ENCODE results near the gene NECTIN1. TPM values are rescaled to one million over a fixed set of nuclear protein-coding genes. Genes with fewer than 3 reads are reported as not detected.

The NECTIN1 gene
- total RNA-seq, 1 experiment from 2014 or later: 19.9 TPM

DNA sequence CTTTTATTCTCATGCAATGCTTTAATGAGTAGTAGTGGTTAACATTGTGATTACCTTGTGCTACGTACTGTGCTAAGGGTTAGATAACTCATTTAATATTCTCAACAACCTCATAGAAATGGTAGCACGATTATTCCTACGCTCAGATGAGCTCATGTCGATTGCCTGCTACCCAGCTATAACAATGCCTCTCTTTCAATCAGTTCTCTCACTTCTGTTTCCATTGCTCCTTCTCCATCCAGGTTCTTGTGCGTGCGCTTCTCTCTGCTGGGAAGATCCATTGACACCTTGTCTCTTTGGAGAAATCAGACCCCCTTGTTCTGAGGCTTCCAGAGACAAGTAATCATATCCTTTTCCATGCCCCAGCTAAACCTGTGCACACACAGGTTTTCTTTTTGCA is 120.8 kb downstream of the NECTIN1 start:
- BruUV-seq (replicated peaks): no TSS peak
- no peaks in the 10 kb centered on the region for H3K4me1 ChIP-seq (ENCODE audit: insufficient read depth, low read length)
- H4K20me1 ChIP-seq (ENCODE audit: low read length): no peaks in the 10 kb centered on the region
- H3K79me2 ChIP-seq (ENCODE audit: low read length): no peaks in the 10 kb centered on the region
- ATAC-seq: no peak
- no peaks in the 10 kb centered on the region for H3K36me3 ChIP-seq (ENCODE audit: low read depth, low read length)
- DNase-seq: no peak
- TF ChIP-seq EZH2phosphoT487 (IDR thresholded peaks at IDR 0.05; ENCODE audit: borderline replicate concordance, low read length) (no peak), EZH2 (IDR thresholded peaks at IDR 0.05; ENCODE audit: low read length, unreplicated experiment) (no peak)
- TF ChIP-seq, protein P1, sequence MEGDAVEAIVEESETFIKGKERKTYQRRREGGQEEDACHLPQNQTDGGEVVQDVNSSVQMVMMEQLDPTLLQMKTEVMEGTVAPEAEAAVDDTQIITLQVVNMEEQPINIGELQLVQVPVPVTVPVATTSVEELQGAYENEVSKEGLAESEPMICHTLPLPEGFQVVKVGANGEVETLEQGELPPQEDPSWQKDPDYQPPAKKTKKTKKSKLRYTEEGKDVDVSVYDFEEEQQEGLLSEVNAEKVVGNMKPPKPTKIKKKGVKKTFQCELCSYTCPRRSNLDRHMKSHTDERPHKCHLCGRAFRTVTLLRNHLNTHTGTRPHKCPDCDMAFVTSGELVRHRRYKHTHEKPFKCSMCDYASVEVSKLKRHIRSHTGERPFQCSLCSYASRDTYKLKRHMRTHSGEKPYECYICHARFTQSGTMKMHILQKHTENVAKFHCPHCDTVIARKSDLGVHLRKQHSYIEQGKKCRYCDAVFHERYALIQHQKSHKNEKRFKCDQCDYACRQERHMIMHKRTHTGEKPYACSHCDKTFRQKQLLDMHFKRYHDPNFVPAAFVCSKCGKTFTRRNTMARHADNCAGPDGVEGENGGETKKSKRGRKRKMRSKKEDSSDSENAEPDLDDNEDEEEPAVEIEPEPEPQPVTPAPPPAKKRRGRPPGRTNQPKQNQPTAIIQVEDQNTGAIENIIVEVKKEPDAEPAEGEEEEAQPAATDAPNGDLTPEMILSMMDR (conservative IDR thresholded peaks at IDR 0.05; ENCODE audit: low read depth, low read length): no peak
- H3F3A ChIP-seq (ENCODE audit: low read length, unreplicated experiment): no peaks in the 10 kb centered on the region
- H3K27me3 ChIP-seq (ENCODE audit: low read length): no peaks in the 10 kb centered on the region
- CTCF ChIA-PET: no interaction called here
- no peak overlapping the region for H2AFZ ChIP-seq (ENCODE audit: low read length)
- no peak overlapping the region for H3K9ac ChIP-seq (ENCODE audit: low read length)
- intact Hi-C loops (cut with micrococcal nuclease): no loop called here
- POLR2A ChIA-PET (ENCODE audit: unreplicated experiment): no interaction called here
- no peak overlapping the region for H3K27ac ChIP-seq (ENCODE audit: low read length)
- H3K4me2 ChIP-seq (ENCODE audit: low read length): no peak overlapping the region
- no peaks in the 10 kb centered on the region for H3K9me3 ChIP-seq (ENCODE audit: low read length)
- no peaks in the 10 kb centered on the region for H3K9me2 ChIP-seq (replicated peaks; ENCODE audit: low read length)
- H3K4me3 ChIP-seq (ENCODE audit: low read length): no peak overlapping the region

DNA sequence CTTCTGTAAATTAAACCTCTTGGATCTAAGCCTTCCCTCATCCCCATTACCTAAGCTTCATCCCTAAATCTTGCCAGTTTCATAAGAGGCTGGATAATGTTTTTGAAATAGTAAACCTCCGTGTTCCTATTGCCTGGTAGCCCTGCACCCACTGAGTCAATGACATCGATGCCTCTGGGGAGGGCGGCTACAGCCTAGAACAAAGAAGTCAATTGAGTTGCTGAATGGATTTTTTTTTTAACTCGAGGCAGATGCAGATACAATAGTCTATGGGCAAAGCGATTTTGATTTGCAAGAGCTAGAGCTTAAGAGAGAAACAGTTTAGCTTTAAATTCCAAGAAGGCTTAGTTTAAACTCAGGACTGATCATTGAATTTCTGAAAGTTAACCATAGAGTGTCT is 121.3 kb downstream of the NECTIN1 start:
- H4K20me1 ChIP-seq (ENCODE audit: low read length): no peaks in the 10 kb centered on the region
- H3K4me2 ChIP-seq (ENCODE audit: low read length): no peak overlapping the region
- ATAC-seq: no peak
- no peaks in the 10 kb centered on the region for H3K27me3 ChIP-seq (ENCODE audit: low read length)
- H3K9me2 ChIP-seq (replicated peaks; ENCODE audit: low read length): no peaks in the 10 kb centered on the region
- H3K9ac ChIP-seq (ENCODE audit: low read length): no peak overlapping the region
- no peaks in the 10 kb centered on the region for H3K36me3 ChIP-seq (ENCODE audit: low read depth, low read length)
- BruUV-seq (replicated peaks): no TSS peak
- ChIA-PET POLR2A (ENCODE audit: unreplicated experiment) (no interaction called here), CTCF (no interaction called here)
- intact Hi-C loops (cut with micrococcal nuclease): no loop called here
- no peaks in the 10 kb centered on the region for H3K4me1 ChIP-seq (ENCODE audit: insufficient read depth, low read length)
- H3K9me3 ChIP-seq (ENCODE audit: low read length): no peaks in the 10 kb centered on the region
- no peak overlapping the region for H3K4me3 ChIP-seq (ENCODE audit: low read length)
- H2AFZ ChIP-seq (ENCODE audit: low read length): no peak overlapping the region
- TF ChIP-seq, protein P1 (conservative IDR thresholded peaks at IDR 0.05; ENCODE audit: low read depth, low read length): no peak
- TF ChIP-seq EZH2phosphoT487 (IDR thresholded peaks at IDR 0.05; ENCODE audit: borderline replicate concordance, low read length) (no peak), EZH2 (IDR thresholded peaks at IDR 0.05; ENCODE audit: low read length, unreplicated experiment) (no peak)
- H3F3A ChIP-seq (ENCODE audit: low read length, unreplicated experiment): no peaks in the 10 kb centered on the region
- no peak for DNase-seq
- H3K27ac ChIP-seq (ENCODE audit: low read length): no peak overlapping the region
- H3K79me2 ChIP-seq (ENCODE audit: low read length): no peaks in the 10 kb centered on the region

DNA sequence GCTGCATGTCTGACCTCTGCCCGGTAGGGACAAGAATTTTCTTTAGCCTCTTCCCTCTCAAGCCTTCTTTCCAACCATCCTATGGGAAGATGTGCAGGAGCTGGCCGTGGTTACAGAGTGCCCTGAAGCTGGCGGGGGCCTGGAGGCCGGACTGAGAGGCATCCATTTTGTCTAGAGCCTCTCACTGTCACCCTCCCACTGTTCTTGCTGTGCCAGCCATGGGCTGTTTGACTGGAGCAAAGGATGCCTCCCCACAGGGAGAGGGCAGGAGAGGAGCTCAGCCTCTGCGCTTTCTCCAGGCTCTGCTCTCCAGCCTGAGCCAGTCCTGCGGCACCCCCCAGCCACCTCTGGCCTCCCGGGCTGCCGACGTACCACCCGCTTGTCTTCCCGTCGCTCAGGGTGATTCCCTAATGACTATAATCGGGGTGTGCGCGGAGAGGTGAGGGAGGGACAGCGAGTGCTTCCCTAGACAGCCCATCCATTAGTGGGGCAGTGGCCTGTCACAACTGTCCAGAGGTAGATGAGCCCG is 123.8 kb downstream of the NECTIN1 start:
- Histone ChIP-seq H3K27ac (ENCODE audit: low read length) (no peak overlapping the region), H3K4me3 (ENCODE audit: low read length) (no peak overlapping the region), H3K36me3 (ENCODE audit: low read depth, low read length) (no peaks in the 10 kb centered on the region), H3K9me2 (replicated peaks; ENCODE audit: low read length) (no peaks in the 10 kb centered on the region), H3K27me3 (ENCODE audit: low read length) (no peaks in the 10 kb centered on the region), H3K79me2 (ENCODE audit: low read length) (no peaks in the 10 kb centered on the region), H4K20me1 (ENCODE audit: low read length) (no peaks in the 10 kb centered on the region), H3K9me3 (ENCODE audit: low read length) (no peaks in the 10 kb centered on the region), H3F3A (ENCODE audit: low read length, unreplicated experiment) (no peaks in the 10 kb centered on the region), H2AFZ (ENCODE audit: low read length) (no peak overlapping the region), H3K4me2 (ENCODE audit: low read length) (no peak overlapping the region), H3K4me1 (ENCODE audit: insufficient read depth, low read length) (peaks cover 3% of the 10 kb centered on the region), H3K9ac (ENCODE audit: low read length) (no peak overlapping the region)
- TF ChIP-seq, protein P1 (conservative IDR thresholded peaks at IDR 0.05; ENCODE audit: low read depth, low read length): no peak
- TF ChIP-seq EZH2 (IDR thresholded peaks at IDR 0.05; ENCODE audit: low read length, unreplicated experiment) (no peak), EZH2phosphoT487 (IDR thresholded peaks at IDR 0.05; ENCODE audit: borderline replicate concordance, low read length) (no peak)
- ChIA-PET CTCF (no interaction called here), POLR2A (ENCODE audit: unreplicated experiment) (no interaction called here)
- intact Hi-C loops (cut with micrococcal nuclease): no loop called here
- DNase-seq (no peak), ATAC-seq (no peak)
- BruUV-seq (replicated peaks): no TSS peak

All from PC-3 (cell line).